Stimulated activated CD8-positive, alpha-beta memory T cell treated with anti-CD3 and anti-CD28 coated beads, Interleukin-12 subunit alpha, Interleukin-12 subunit beta, amount 100 ng/mL, for 24 hours (primary cell): Measurements from ENCODE around the gene SEMA3E.
"Not testable (repeated sequence)": the region's sequence is repeated elsewhere in the genome, so short reads cannot be mapped to it uniquely, and the experiment has no call there.

ENCODE experiments used
- DNase-seq: peaks from one replicate; pipeline ENCODE4 v3.0.0-alpha.2; 2020; ENCODE audit errors: extremely low read depth

SEMA3E gene

GRCh38 chr7:83648464-83649241 lies at the start of gene SEMA3E:
Gene SEMA3E (minus strand): TSS chr7:83649139.
- DNase-seq = no peak

GRCh38 chr7:83697804-83698530 lies 49.0 kb upstream of the SEMA3E start:
- DNase-seq = no peak

DNA sequence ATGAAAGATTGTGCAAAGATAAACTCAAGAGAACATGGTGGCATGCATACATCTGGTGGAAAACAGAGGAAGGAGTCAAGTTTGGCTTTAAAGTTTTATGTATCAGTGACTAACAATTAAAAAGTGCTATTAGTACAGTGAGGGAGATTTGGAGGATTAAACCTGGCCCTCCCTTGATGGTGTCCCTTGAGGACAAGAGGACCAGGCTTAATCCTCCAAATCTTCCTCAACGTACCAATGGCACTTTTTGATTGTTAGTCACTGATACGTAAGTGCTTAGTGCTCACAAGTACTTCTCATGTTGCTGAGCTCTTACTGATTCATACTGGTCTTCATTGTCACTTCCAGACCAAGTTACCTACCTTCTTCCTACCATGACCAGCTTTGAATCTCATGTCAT lies 47.2 kb upstream of the SEMA3E start:
- DNase-seq = no peak

DNA sequence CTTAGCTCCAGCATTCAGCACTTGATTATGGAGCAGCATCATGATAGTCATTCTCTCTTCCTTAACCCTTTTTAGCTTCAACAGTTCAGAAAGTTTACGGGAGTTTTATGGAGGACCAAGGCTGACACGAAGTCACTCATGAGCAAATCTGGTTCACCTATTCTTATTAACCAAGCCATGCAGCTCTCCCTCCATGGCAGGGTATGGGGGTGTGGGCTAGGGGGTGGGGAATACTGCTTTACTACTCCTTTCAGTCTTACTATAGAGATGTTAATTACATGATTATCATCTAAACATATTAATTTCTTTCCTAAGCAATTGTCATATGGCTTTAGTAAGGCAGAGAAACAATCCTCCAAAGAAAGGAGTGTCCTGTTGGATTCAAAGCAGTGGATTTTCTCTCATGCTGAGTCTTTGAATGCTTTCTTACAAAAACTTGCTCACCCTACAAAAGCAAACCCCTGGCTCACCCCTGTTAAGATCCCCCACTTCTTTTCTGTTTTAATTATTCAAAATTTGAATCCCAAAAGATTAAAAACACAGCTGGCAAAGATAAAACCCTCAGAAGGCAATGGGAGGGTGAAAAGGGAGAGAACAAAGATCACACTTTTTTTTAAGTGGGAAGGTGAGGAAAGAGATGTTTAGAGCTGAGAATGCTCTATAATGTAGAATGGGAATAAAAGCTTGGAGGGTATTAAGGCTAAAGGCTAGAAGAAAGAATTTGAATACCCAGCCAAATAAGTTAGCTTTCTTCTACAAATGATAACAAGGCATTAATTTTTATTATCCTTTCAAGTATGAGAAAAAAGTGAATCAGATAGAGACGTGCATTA lies 46.4 kb upstream of the SEMA3E start:
- DNase-seq = no peak

GRCh38 chr7:83693256-83693655 lies 44.3 kb upstream of the SEMA3E start:
- no peak for DNase-seq

GRCh38 chr7:83691095-83691494 lies 42.2 kb upstream of the SEMA3E start:
- DNase-seq = no peak

DNA sequence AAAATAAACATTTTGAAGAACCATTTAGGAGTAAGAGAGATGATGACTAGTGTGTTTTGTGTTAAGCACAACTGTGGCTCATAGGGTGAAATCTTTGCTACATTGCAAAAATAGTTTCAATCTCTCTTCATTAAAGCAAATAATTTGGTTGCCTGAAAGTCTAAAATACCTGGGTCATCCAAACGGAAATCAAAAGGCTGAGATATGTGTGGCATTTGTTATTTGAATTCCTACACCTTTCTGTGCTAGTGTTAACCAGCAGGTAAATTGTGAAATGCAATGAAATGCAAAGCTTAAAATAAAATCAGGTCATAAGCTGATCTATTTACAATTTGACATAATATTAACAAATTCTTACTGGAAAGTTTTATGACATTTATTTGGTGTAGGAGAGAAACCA lies 40.9 kb upstream of the SEMA3E start:
- no peak for DNase-seq

GRCh38 chr7:83686416-83686815 lies 37.5 kb upstream of the SEMA3E start:
- no peak for DNase-seq

DNA sequence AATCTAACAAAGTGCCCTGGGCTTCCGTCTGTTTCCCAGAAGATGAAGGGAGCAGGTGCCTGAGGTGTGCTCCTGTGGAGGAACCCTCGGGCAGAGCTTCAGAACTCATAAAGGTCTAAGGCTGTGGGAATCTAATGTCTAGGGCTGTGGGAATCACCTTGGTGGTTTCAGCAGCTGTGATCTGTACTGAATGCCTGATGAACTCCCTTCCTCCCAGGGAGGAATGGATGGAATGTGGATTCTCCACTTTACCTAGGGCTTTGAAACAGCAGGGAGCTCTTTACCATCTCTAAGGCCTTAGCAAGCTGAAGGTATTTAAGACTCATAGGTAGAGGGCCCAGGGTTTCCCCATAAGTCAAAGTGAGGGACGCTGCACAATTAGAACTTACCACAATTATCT lies 36.0 kb upstream of the SEMA3E start:
- no peak for DNase-seq

DNA sequence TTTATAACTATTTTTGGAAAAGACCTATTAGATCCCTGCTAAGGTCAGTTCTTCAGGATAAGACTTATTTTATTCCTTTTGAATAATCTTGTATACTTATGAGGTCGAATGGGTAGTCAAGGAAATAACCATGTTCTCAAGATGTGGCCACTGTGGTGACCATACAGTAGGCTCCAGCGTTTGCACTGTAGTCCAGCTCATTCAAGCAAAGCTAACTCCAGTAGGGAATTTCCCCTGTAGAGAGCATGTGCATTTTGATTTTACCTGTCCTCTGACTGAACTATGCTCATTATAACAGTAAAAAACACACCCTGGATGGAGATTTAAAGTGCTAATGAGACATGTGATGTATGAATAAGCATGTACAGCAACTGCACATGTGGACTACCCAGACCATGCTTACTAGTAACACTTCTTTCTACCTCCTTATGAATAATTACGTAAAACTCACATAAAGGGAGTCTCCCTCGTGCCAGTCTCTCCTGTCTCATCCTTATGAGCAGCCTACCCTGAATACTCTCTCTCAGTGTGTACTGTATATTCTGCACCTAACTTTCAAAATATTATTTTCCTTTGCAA lies 32.4 kb upstream of the SEMA3E start:
- DNase-seq = no peak

DNA sequence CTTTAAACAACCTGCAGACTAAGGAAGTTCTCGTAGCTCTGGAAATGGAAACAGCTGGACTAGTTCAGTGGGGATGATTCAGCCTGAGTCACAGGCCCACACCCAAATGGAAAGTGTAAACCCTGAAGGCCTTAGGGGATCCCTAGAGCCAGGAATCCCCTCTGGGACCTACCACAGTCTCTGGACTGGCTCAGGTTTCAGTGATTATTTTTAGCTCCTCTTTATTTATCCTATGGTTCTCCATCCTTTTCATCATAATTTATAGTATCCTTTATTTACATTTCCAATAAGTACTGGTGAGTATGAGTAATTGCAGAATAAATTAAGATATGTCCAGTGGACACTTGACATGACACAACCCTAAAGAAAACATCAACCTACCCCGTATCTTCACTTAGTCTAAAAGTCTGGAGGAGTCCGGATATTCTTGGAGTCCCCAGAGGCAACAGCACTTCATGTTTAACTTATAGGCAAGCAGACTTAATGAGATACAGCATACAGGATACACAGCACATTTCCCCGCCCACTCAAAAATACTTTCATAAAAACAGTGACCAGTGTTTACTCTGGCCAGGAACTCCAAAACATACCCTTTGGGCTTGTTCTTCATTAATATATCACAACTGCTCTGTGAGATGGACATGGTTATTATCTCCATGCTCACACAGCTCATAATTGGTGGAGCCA lies 28.4 kb upstream of the SEMA3E start:
- no peak for DNase-seq

GRCh38 chr7:83673291-83673690 lies 24.4 kb upstream of the SEMA3E start:
- DNase-seq = not testable (repeated sequence)

DNA sequence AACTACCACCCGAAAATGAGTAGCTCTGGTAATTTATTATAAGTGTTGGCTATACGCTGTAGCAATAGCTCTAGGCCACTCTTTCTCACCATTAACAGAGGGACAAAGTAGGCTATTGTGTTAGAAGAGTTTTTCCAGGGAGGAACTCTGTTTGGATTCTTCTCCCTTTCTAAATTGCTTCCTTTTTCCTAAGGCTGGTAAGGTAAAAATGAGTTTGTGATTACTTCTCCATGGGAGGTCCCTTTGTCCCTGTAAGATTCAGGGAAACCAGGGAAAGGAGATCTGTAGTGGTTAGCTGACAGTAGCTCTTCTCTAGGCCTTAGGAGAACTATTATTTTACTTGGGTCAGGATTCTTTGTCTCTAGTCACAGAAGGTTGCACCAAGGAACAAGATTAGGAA lies 23.2 kb upstream of the SEMA3E start:
- no peak for DNase-seq

- no peak for DNase-seq
Measured at GRCh38 chr7:83663131-83663530, 14.2 kb upstream of the SEMA3E start.

GRCh38 chr7:83658126-83658525 lies 9.2 kb upstream of the SEMA3E start:
- no peak for DNase-seq

DNA sequence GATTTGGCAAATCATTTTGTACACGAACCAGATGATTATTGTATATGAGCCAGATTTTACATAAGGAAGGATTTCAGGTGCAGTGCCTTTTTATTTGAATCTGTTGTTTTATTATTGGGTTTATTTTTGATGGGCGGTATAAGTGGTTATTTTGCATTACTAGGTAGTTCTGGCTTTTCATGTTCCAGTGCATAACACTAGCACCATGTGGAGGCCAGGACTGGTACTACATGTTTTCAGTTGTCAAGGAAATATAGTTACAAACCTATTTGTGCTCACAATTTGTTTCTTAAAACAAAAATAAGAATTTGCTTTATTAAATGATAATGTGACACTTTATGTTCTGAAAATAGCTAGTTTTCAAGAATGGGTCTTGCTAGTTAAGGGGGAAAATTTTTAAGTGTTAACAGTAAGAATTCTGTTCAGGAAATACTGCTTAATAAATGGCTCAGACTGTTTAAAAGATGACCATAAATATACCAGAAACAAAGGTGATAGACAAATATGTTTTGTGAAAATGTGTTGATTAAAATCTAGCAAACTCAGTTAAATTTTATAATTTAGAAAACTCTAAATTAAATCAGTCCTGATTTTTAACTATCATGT lies 7.1 kb upstream of the SEMA3E start:
- DNase-seq = no peak

GRCh38 chr7:83652481-83652880 lies 3.5 kb upstream of the SEMA3E start:
- no peak for DNase-seq

DNA sequence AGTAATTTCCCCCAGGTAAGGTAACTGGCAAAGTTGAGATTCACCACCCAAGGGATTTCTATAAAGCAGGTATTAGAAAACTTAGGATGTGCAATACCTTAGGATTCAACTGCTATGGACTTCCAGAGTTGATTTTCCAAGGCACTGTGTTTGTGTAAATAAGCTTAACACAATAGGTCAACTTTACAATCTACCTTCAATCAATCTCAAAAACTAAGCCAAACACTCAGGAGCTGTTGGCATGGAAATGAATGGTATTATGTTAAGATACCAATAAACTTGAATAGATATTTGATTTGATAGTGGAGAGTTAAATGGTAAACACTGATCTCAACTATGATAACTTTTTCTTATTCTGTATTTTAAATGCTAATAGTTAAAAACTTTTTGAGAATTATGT lies 762 bp upstream of the SEMA3E start:
- no peak for DNase-seq

- DNase-seq = no peak
Measured at GRCh38 chr7:83646027-83646426, 2.9 kb downstream of the SEMA3E start.

DNA sequence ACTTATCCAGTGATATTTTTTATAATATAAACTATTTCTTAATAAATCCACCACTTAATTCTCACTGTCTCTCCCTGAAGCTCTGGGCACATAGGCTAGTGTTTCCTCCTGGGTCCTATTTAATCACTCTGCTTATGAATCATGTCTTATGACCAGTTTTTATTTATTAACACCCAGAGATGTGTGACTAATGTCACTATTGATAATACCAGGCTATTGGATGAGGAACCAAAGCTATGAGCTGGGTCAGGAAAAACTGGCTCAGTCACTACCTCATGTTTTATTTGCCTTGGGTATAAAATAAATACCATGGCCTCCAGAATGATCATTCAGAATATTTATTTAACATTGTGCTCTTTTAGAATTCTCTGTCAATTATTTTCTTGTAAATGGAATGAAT lies 5.2 kb downstream of the SEMA3E start:
- DNase-seq = no peak

DNA sequence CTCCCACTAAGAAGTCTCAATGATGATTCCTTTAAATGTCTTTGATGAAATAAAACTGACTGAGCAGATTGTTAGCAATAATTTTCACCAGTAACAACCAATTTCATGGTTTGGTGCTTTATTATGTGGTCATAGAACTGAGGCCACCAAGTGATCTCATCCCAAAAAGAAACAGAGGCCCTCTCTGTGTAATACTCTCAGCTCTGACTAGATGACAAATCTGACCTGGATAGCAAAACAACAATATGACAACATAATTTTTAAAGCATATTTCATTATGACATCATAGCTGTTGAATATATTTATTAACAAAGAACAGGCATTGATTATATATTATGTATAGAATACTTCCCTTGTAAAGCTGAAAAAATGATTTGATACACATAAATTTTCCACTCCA lies 5.9 kb downstream of the SEMA3E start:
- DNase-seq = no peak
